ENCODE results near the gene ARHGAP12.

Gene ARHGAP12

GRCh38 chr10:31888442-31888841, 40.2 kb downstream of the ARHGAP12 start:
- no peak for TF ChIP-seq GATA3 (IDR thresholded peaks at IDR 0.05; ENCODE audit: low read depth, low read length)
- no peak for TF ChIP-seq GATA2 (IDR thresholded peaks at IDR 0.05; ENCODE audit: low read depth, low read length)

- TF ChIP-seq GATA2 (IDR thresholded peaks at IDR 0.05; ENCODE audit: low read depth, low read length): no peak
- TF ChIP-seq GATA3 (IDR thresholded peaks at IDR 0.05; ENCODE audit: low read depth, low read length): no peak
These were observed 40.8 kb downstream of the ARHGAP12 start for GRCh38 chr10:31887850-31888249.

GRCh38 chr10:31886885-31887284, 41.7 kb downstream of the ARHGAP12 start:
- TF ChIP-seq GATA3 (IDR thresholded peaks at IDR 0.05; ENCODE audit: low read depth, low read length) (no peak), GATA2 (IDR thresholded peaks at IDR 0.05; ENCODE audit: low read depth, low read length) (no peak)

GRCh38 chr10:31885971-31886370, 42.7 kb downstream of the ARHGAP12 start:
- no peak for TF ChIP-seq GATA2 (IDR thresholded peaks at IDR 0.05; ENCODE audit: low read depth, low read length)
- no peak for TF ChIP-seq GATA3 (IDR thresholded peaks at IDR 0.05; ENCODE audit: low read depth, low read length)

- TF ChIP-seq GATA3 (IDR thresholded peaks at IDR 0.05; ENCODE audit: low read depth, low read length) (no peak), GATA2 (IDR thresholded peaks at IDR 0.05; ENCODE audit: low read depth, low read length) (no peak)
These were observed 44.2 kb downstream of the ARHGAP12 start for GRCh38 chr10:31884386-31884785.

GRCh38 chr10:31883397-31883796, 45.2 kb downstream of the ARHGAP12 start:
- no peak for TF ChIP-seq GATA3 (IDR thresholded peaks at IDR 0.05; ENCODE audit: low read depth, low read length)
- no peak for TF ChIP-seq GATA2 (IDR thresholded peaks at IDR 0.05; ENCODE audit: low read depth, low read length)

GRCh38 chr10:31878486-31878885, 50.1 kb downstream of the ARHGAP12 start:
- no peak for TF ChIP-seq GATA3 (IDR thresholded peaks at IDR 0.05; ENCODE audit: low read depth, low read length)
- no peak for TF ChIP-seq GATA2 (IDR thresholded peaks at IDR 0.05; ENCODE audit: low read depth, low read length)

GRCh38 chr10:31876652-31877352, 51.8 kb downstream of the ARHGAP12 start:
- TF ChIP-seq GATA3 (IDR thresholded peaks at IDR 0.05; ENCODE audit: low read depth, low read length) (no peak), GATA2 (IDR thresholded peaks at IDR 0.05; ENCODE audit: low read depth, low read length) (no peak)

GRCh38 chr10:31875608-31876007, 53.0 kb downstream of the ARHGAP12 start:
- TF ChIP-seq GATA3 (IDR thresholded peaks at IDR 0.05; ENCODE audit: low read depth, low read length) (no peak), GATA2 (IDR thresholded peaks at IDR 0.05; ENCODE audit: low read depth, low read length) (no peak)

GRCh38 chr10:31873724-31874123, 54.9 kb downstream of the ARHGAP12 start:
- TF ChIP-seq GATA3 (IDR thresholded peaks at IDR 0.05; ENCODE audit: low read depth, low read length) (no peak), GATA2 (IDR thresholded peaks at IDR 0.05; ENCODE audit: low read depth, low read length) (no peak)

GRCh38 chr10:31871266-31872065, 57.2 kb downstream of the ARHGAP12 start:
- no peak for TF ChIP-seq GATA2 (IDR thresholded peaks at IDR 0.05; ENCODE audit: low read depth, low read length)
- no peak for TF ChIP-seq GATA3 (IDR thresholded peaks at IDR 0.05; ENCODE audit: low read depth, low read length)

- TF ChIP-seq GATA3 (IDR thresholded peaks at IDR 0.05; ENCODE audit: low read depth, low read length) (no peak), GATA2 (IDR thresholded peaks at IDR 0.05; ENCODE audit: low read depth, low read length) (no peak)
These were observed 61.0 kb downstream of the ARHGAP12 start for GRCh38 chr10:31867646-31868045.

GRCh38 chr10:31866118-31866670, 62.4 kb downstream of the ARHGAP12 start:
- TF ChIP-seq GATA2 (IDR thresholded peaks at IDR 0.05; ENCODE audit: low read depth, low read length): no peak
- no peak for TF ChIP-seq GATA3 (IDR thresholded peaks at IDR 0.05; ENCODE audit: low read depth, low read length)

- no peak for TF ChIP-seq GATA3 (IDR thresholded peaks at IDR 0.05; ENCODE audit: low read depth, low read length)
- TF ChIP-seq GATA2 (IDR thresholded peaks at IDR 0.05; ENCODE audit: low read depth, low read length): no peak
These were observed 63.7 kb downstream of the ARHGAP12 start for GRCh38 chr10:31864834-31865518.
